AG10803 (cell line): Measurements from ENCODE around the gene C16orf92.

Experiments used
- DNase-seq: peaks from one replicate; pipeline ENCODE4 v3.0.0; 2010; ENCODE audit warnings: low read depth
- H3K4me3 ChIP-seq: 2 replicates; pipeline ENCODE4 v1.5.1; 2011; ENCODE audit warnings: mild to moderate bottlenecking, low read length, control low read depth
- CTCF ChIP-seq: conservative IDR thresholded peaks from 2 replicates; pipeline ENCODE4 v1.5.1; 2011; ENCODE audit warnings: mild to moderate bottlenecking, low read length, control low read depth, inconsistent platforms

Gene C16orf92

GRCh38 chr16:30054451-30054850 is 31.5 kb downstream of the C16orf92 start:
- DNase-seq: no peak
- H3K4me3 ChIP-seq: no peak overlapping the region
- TF ChIP-seq CTCF: no peak

- DNase-seq: no peak
- H3K4me3 ChIP-seq: no peak overlapping the region
- TF ChIP-seq CTCF: peak; percentile 55
Observed at GRCh38 chr16:30054959-30055553, 32.1 kb downstream of the C16orf92 start.

- no peak overlapping the region for H3K4me3 ChIP-seq
- TF ChIP-seq CTCF: no peak
- no peak for DNase-seq
Observed at GRCh38 chr16:30060346-30060745, 37.3 kb downstream of the C16orf92 start.

- H3K4me3 ChIP-seq: no peak overlapping the region
- no peak for TF ChIP-seq CTCF
- no peak for DNase-seq
Observed at GRCh38 chr16:30060836-30061554, 38.0 kb downstream of the C16orf92 start.

GRCh38 chr16:30063278-30063892 is 40.4 kb downstream of the C16orf92 start:
- DNase-seq: no peak
- H3K4me3 ChIP-seq: peak overlapping the region; percentile 75
- TF ChIP-seq CTCF: no peak

- TF ChIP-seq CTCF: peak; percentile 18
- DNase-seq: no peak
- peak overlapping the region; percentile 75 for H3K4me3 ChIP-seq
Observed at GRCh38 chr16:30063893-30064728, 41.1 kb downstream of the C16orf92 start.
